ENCODE results near the gene FPR1.
A peak's percentile ranks its signal among the peaks of the same experiment; 100 is the strongest.

DNA sequence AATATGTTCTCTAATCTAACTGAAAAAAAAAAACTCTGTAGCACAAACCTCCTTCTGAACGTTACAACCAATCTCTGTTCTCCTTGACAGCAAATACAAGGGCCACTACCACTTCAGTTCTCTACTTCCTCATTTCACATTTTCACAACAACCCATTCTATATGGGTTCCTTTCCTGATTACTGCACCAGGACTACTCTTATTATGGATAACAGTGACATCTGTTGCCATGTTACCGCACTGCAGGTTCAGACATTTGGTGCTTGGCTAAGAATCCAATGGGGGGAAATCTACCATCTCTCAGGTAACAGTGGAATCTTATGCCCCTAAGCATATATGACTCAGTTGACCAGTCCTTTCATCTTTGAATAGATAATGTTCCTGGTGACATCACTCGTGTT is 31.7 kb upstream of the FPR1 start:
- TF ChIP-seq, protein P1, sequence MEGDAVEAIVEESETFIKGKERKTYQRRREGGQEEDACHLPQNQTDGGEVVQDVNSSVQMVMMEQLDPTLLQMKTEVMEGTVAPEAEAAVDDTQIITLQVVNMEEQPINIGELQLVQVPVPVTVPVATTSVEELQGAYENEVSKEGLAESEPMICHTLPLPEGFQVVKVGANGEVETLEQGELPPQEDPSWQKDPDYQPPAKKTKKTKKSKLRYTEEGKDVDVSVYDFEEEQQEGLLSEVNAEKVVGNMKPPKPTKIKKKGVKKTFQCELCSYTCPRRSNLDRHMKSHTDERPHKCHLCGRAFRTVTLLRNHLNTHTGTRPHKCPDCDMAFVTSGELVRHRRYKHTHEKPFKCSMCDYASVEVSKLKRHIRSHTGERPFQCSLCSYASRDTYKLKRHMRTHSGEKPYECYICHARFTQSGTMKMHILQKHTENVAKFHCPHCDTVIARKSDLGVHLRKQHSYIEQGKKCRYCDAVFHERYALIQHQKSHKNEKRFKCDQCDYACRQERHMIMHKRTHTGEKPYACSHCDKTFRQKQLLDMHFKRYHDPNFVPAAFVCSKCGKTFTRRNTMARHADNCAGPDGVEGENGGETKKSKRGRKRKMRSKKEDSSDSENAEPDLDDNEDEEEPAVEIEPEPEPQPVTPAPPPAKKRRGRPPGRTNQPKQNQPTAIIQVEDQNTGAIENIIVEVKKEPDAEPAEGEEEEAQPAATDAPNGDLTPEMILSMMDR (IDR thresholded peaks at IDR 0.05; ENCODE audit: borderline replicate concordance, extremely low read depth, low read length, poor library complexity, severe bottlenecking): peak; percentile 50
- TF ChIP-seq EZH2 (IDR thresholded peaks at IDR 0.05; ENCODE audit: borderline replicate concordance, low read depth, low read length, severe bottlenecking): no peak
